H1 (cell line): ENCODE measurements around the gene PTER. TPM values are rescaled to one million over a fixed set of nuclear protein-coding genes. Genes with fewer than 3 reads are reported as not detected.

Experiments used
- CTCF ChIA-PET: fragments of 300-600 bp; sonication (Branson Sonifier 250); formaldehyde crosslinking; loops from one replicate; lab custom pipeline; 2021; ENCODE audit not compliant: partially characterized antibody; lab: Charles Lee
- POLR2A ChIA-PET: fragments of 300-600 bp; sonication (Branson Sonifier 250); formaldehyde crosslinking; loops from one replicate; lab custom pipeline; 2021; ENCODE audit warnings: inconsistent platforms; ENCODE audit not compliant: partially characterized antibody; lab: Charles Lee
- DNase-seq, 2 experiments: peaks; one replicate each; pipeline versions ENCODE4 v3.0.0 to v3.0.0-alpha.2; 2010 to 2022; ENCODE audit warnings: low spot score in 2 of 2, low read depth in 1 of 2, mixed read lengths in 1 of 2
- FAIRE-seq: peaks from 2 replicates; lab custom pipeline; 2011; peaks lifted over from hg19 to GRCh38; lab: Jason Lieb, UNC
- H2AFZ ChIP-seq: 2 replicates; pipeline ENCODE4 v1.8.1; 2012; ENCODE audit warnings: low read length, inconsistent platforms
- H2AK5ac ChIP-seq: 2 replicates; pipeline ENCODE4 v1.6.1; 2013; ENCODE audit warnings: low read depth, low read length
- H2BK120ac ChIP-seq: replicated peaks from 2 replicates; pipeline ENCODE3; 2013; ENCODE audit warnings: low read depth, low read length, inconsistent platforms
- H2BK12ac ChIP-seq: 2 replicates; pipeline ENCODE4 v1.6.1; 2013; ENCODE audit warnings: low read depth, low read length
- H2BK15ac ChIP-seq: 2 replicates; pipeline ENCODE4 v1.6.1; 2013; ENCODE audit warnings: low read length
- H2BK20ac ChIP-seq: 2 replicates; pipeline ENCODE4 v1.6.1; 2013; ENCODE audit warnings: low read length
- H2BK5ac ChIP-seq: 2 replicates; pipeline ENCODE4 v1.6.1; 2013; ENCODE audit warnings: low read depth, low read length
- H3K14ac ChIP-seq: 2 replicates; pipeline ENCODE4 v1.6.1; 2013; ENCODE audit warnings: inconsistent platforms; ENCODE audit not compliant: insufficient read length
- H3K18ac ChIP-seq: 2 replicates; pipeline ENCODE4 v1.6.1; 2013; ENCODE audit warnings: low read length; ENCODE audit errors: extremely low read depth
- H3K23ac ChIP-seq: 2 replicates; pipeline ENCODE4 v1.6.1; 2013; ENCODE audit warnings: inconsistent platforms; ENCODE audit not compliant: insufficient read length
- H3K23me2 ChIP-seq: 2 replicates; pipeline ENCODE4 v1.6.1; 2013; ENCODE audit warnings: low read depth, low read length
- H3K27ac ChIP-seq: 2 replicates; pipeline ENCODE4 v1.6.1; 2011; ENCODE audit warnings: low read depth, low read length, inconsistent platforms
- H3K27me3 ChIP-seq, 4 experiments: replicated peaks in 1 of 4; 1 replicate in 1 of 4; 2 replicates in 3 of 4; pipeline versions ENCODE4 v1.6.1 to v1.8.1; 2011 to 2013; ENCODE audit warnings: low read length in 3 of 4, mild to moderate bottlenecking in 3 of 4, inconsistent platforms in 2 of 4, mixed read lengths in 2 of 4, moderate library complexity in 1 of 4; ENCODE audit not compliant: control insufficient read depth in 3 of 4, insufficient read depth in 3 of 4; ENCODE audit errors: extremely low read depth in 1 of 4
- H3K36me3 ChIP-seq, 4 experiments: 2 replicates each; pipeline versions ENCODE4 v1.6.1 to v1.8.1; 2011 to 2013; ENCODE audit warnings: mild to moderate bottlenecking in 4 of 4, low read length in 3 of 4, moderate library complexity in 2 of 4, control low read depth in 1 of 4, inconsistent platforms in 1 of 4; ENCODE audit not compliant: insufficient read depth in 4 of 4, control insufficient read depth in 2 of 4
- H3K4ac ChIP-seq: replicated peaks from 2 replicates; pipeline ENCODE3; 2013; ENCODE audit warnings: low read length, low read depth, mixed read lengths, inconsistent platforms; ENCODE audit not compliant: insufficient read length
- H3K4me1 ChIP-seq, 4 experiments: replicated peaks in 1 of 4; 1 replicate in 1 of 4; 2 replicates in 3 of 4; pipeline versions ENCODE4 v1.6.1 to v1.8.1; 2011 to 2013; ENCODE audit warnings: low read length in 3 of 4, inconsistent platforms in 2 of 4, mixed read lengths in 1 of 4; ENCODE audit not compliant: insufficient read depth in 4 of 4, control insufficient read depth in 3 of 4
- H3K4me2 ChIP-seq, 2 experiments: 2 replicates each; pipeline versions ENCODE4 v1.6.1 to v1.8.1; 2011 to 2013; ENCODE audit warnings: low read depth in 2 of 2, low read length in 2 of 2, control low read depth in 1 of 2, inconsistent platforms in 1 of 2, mild to moderate bottlenecking in 1 of 2; ENCODE audit not compliant: insufficient read depth in 1 of 2
- H3K4me3 ChIP-seq, 4 experiments: fragments of 200-600, 300-600 bp in 1 of 4; sonication (generic), shearing (Covaris generic), sonication (Bioruptor Twin) in 1 of 4; 2 replicates each; pipeline versions ENCODE4 v1.5.1 to v1.8.1; 2011 to 2016; ENCODE audit warnings: low read length in 4 of 4, low read depth in 3 of 4, control low read depth in 2 of 4, inconsistent platforms in 2 of 4, mild to moderate bottlenecking in 2 of 4, mixed read lengths in 1 of 4, moderate library complexity in 1 of 4; ENCODE audit not compliant: insufficient read depth in 2 of 4; ENCODE audit errors: extremely low read depth in 1 of 4
- H3K56ac ChIP-seq: replicated peaks from 2 replicates; pipeline ENCODE3; 2013; ENCODE audit warnings: low read depth, mild to moderate bottlenecking, mixed read lengths, low read length, inconsistent platforms; ENCODE audit not compliant: insufficient read length
- H3K79me1 ChIP-seq: 2 replicates; pipeline ENCODE4 v1.6.1; 2013; ENCODE audit warnings: low read depth, low read length, control low read depth
- H3K79me2 ChIP-seq, 2 experiments: 2 replicates each; pipeline versions ENCODE4 v1.6.1 to v1.8.1; 2012 to 2013; ENCODE audit warnings: low read length in 2 of 2, mild to moderate bottlenecking in 2 of 2, inconsistent platforms in 1 of 2; ENCODE audit not compliant: insufficient read depth in 2 of 2, control insufficient read depth in 1 of 2
- H3K9ac ChIP-seq, 4 experiments: replicated peaks in 1 of 4; 1 replicate in 1 of 4; 2 replicates in 3 of 4; pipeline versions ENCODE4 v1.6.1 to v1.8.1; 2011 to 2013; ENCODE audit warnings: low read depth in 3 of 4, low read length in 3 of 4, control low read depth in 2 of 4, mild to moderate bottlenecking in 2 of 4, moderate library complexity in 2 of 4, inconsistent platforms in 1 of 4; ENCODE audit errors: extremely low read depth in 1 of 4
- H3K9me3 ChIP-seq, 2 experiments: 2 replicates each; pipeline versions ENCODE4 v1.6.1 to v1.8.1; 2012 to 2013; ENCODE audit warnings: mild to moderate bottlenecking in 2 of 2, moderate library complexity in 2 of 2, control low read depth in 1 of 2, inconsistent platforms in 1 of 2, low read depth in 1 of 2, low read length in 1 of 2, mixed read lengths in 1 of 2; ENCODE audit not compliant: insufficient read depth in 2 of 2
- H4K20me1 ChIP-seq, 2 experiments: replicated peaks in 1 of 2; 2 replicates each; pipeline versions ENCODE3 to v1.8.1; 2011 to 2013; ENCODE audit warnings: inconsistent platforms in 2 of 2, low read length in 2 of 2, mild to moderate bottlenecking in 1 of 2; ENCODE audit not compliant: insufficient read depth in 2 of 2, control insufficient read depth in 1 of 2
- H4K5ac ChIP-seq: 2 replicates; pipeline ENCODE4 v1.6.1; 2013; ENCODE audit warnings: low read length, low read depth, mixed read lengths, inconsistent platforms; ENCODE audit not compliant: insufficient read length
- H4K8ac ChIP-seq: 2 replicates; pipeline ENCODE4 v1.8.0; 2013; ENCODE audit warnings: mild to moderate bottlenecking, moderate library complexity, low read length, inconsistent platforms; ENCODE audit not compliant: insufficient read depth; ENCODE audit errors: extremely low read depth
- H4K91ac ChIP-seq: replicated peaks from 2 replicates; pipeline ENCODE3; 2013; ENCODE audit warnings: low read length, mixed read lengths, inconsistent platforms; ENCODE audit not compliant: insufficient read length
- CHD1 ChIP-seq: IDR thresholded peaks from 2 replicates; pipeline ENCODE4 v1.6.1; 2012; ENCODE audit warnings: low read depth, low read length, improper control_type of control experiment
- MAFK ChIP-seq: IDR thresholded peaks from 2 replicates; pipeline ENCODE4 v1.6.1; 2012; ENCODE audit warnings: low read depth, mild to moderate bottlenecking, improper control_type of control experiment, low read length
- RXRA ChIP-seq: IDR thresholded peaks from 2 replicates; pipeline ENCODE4 v1.6.1; 2011; ENCODE audit warnings: low read depth, mild to moderate bottlenecking, low read length, moderate library complexity; ENCODE audit not compliant: insufficient read depth
- SIRT6 ChIP-seq: IDR thresholded peaks from one replicate; pipeline ENCODE4 v1.7.1; 2012; ENCODE audit warnings: low read length, inconsistent platforms
- TAF7 ChIP-seq: optimal IDR thresholded peaks from 2 replicates; pipeline ENCODE3; 2011; ENCODE audit warnings: low read depth, mild to moderate bottlenecking, inconsistent platforms, low read length, moderate library complexity, borderline replicate concordance
- TCF12 ChIP-seq: IDR thresholded peaks from 2 replicates; pipeline ENCODE4 v1.6.1; 2011; ENCODE audit warnings: low read depth, mild to moderate bottlenecking, low read length
- TEAD4 ChIP-seq: IDR thresholded peaks from 2 replicates; pipeline ENCODE4 v1.6.1; 2012; ENCODE audit warnings: low read depth, low read length, inconsistent platforms, mixed read lengths
- ZNF274 ChIP-seq: IDR thresholded peaks from 2 replicates; pipeline ENCODE4 v1.7.0; 2012; ENCODE audit warnings: low read length, borderline replicate concordance; ENCODE audit errors: extremely low read depth
- WGBS, 2 experiments: shearing (Covaris generic) in 1 of 2; methylation state at CpG; one replicate each; pipeline versions ENCODE4 v1.1.6 to v1.1.7; 2013 to 2015; ENCODE audit warnings: low lambda C conversion rate in 2 of 2, mixed read lengths in 2 of 2, inconsistent platforms in 1 of 2, low coverage in 1 of 2, missing lambda C conversion rate in 1 of 2; ENCODE audit not compliant: insufficient replicate concordance in 2 of 2, insufficient coverage in 1 of 2, insufficient read length in 1 of 2; ENCODE audit errors: extremely low coverage in 1 of 2, missing lambda C conversion rate in 1 of 2; 5-methylcytosine and 5-hydroxymethylcytosine counted together
- polyA plus RNA-seq, 7 experiments: library from polyadenylated mRNA; depleted of rRNA in 3 of 7; stranded (reverse) in 5 of 7; unstranded in 2 of 7; fragments of >200 nt in 5 of 7; fragments of 200-250 nt in 2 of 7; gene quantifications; 1 replicate in 5 of 7; 2 replicates in 1 of 7; 4 replicates in 1 of 7; pipeline versions ENCODE4 v1.2.1 to v1.2.3, GENCODE V29; 2011 to 2013; ENCODE audit warnings: missing spikeins in 2 of 7, mixed read lengths in 2 of 7
- total RNA-seq: library from RNA; stranded (reverse); fragmentation: NEBNext Ultra II Directional; extraction: Animal tissue kit (Norgen Biotek cat#: 25700); gene quantifications from 2 replicates; pipeline ENCODE4 v1.2.1, GENCODE V29; 2021
- TF ChIP-seq, protein P1 (sequence below): IDR thresholded peaks from 2 replicates; pipeline ENCODE4 v1.6.1; 2012; ENCODE audit warnings: inconsistent platforms
- TF ChIP-seq, protein P2 (sequence below), 3 experiments: IDR thresholded peaks; 1 replicate in 2 of 3; 2 replicates in 1 of 3; pipeline versions ENCODE4 v1.5.1 to v1.6.1; 2011; ENCODE audit warnings: low read length in 3 of 3, mild to moderate bottlenecking in 3 of 3, inconsistent platforms in 2 of 3, low read depth in 1 of 3, moderate library complexity in 1 of 3; ENCODE audit not compliant: insufficient read depth in 1 of 3; ENCODE audit errors: control extremely low read depth in 1 of 3
- TF ChIP-seq, protein P3 (sequence below): IDR thresholded peaks from 2 replicates; pipeline ENCODE4 v1.6.1; 2011; ENCODE audit warnings: low read depth, mild to moderate bottlenecking, low read length; ENCODE audit not compliant: insufficient read depth

PTER gene
- total and polyA plus RNA-seq, 2 of the 8 experiments (the other 6 are each of a cell fraction or from before 2014, with no cell fraction given), result 4.4 to 7.8 TPM

DNA sequence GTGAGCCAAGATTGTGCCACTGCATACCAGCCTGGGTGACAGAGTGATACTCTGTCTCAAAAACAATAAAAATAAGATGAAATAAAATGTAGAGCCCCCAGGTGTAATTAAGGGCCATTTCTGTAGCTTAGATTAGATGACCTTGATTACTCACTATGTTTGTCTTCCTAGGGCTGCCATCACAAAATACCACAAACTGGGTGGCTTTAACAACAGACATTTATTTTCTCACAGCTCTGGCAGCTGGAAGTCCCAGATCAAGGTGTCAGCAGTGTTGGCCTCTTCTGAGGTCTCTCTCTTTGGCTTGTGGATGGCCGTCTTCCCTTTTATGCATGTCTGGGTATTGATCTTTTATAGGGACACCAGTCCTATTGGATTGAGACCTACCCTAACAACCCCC lies 6.1 kb downstream of the PTER start:
- Histone ChIP-seq H3K14ac (no peak overlapping the region), H2BK20ac (no peak overlapping the region), H4K8ac (no peak overlapping the region), H3K79me2 (no peaks in the 10 kb centered on the region; a peak in 1 of 4 replicates), H2AFZ (no peak overlapping the region), H2BK12ac (no peak overlapping the region), H3K9me3 (no peaks in the 10 kb centered on the region), H3K9ac (no peak overlapping the region), H3K4ac (no peak overlapping the region), H3K27ac (no peak overlapping the region), H2BK5ac (no peak overlapping the region), H3K56ac (no peak overlapping the region), H4K20me1 (no peaks in the 10 kb centered on the region), H4K91ac (no peak overlapping the region), H4K5ac (no peak overlapping the region), H3K4me3 (no peak overlapping the region), H3K79me1 (no peaks in the 10 kb centered on the region), H3K36me3 (no peaks in the 10 kb centered on the region), H3K23ac (no peak overlapping the region), H3K4me2 (no peak overlapping the region), H2BK120ac (no peak overlapping the region), H3K4me1 (peaks cover 0 to 5% (median 0%) of the 10 kb centered on the region in 4 experiments; a peak in 4 of 7 replicates), H2AK5ac (no peak overlapping the region), H2BK15ac (no peak overlapping the region), H3K23me2 (no peaks in the 10 kb centered on the region), H3K18ac (no peak overlapping the region), H3K27me3 (no peaks in the 10 kb centered on the region)
- 88% methylated on average over 1 of the region's 1 CpG; no CpG with 5 or more reads in 1 of the 2 experiments for WGBS, 2 experiments
- no peak for FAIRE-seq
- no peak for DNase-seq
- ChIA-PET CTCF (interaction anchor here (0.7 kb wide), 1 partner anchor 286 kb away, joined by 3 read pairs; no protein-coding TSS in a partner anchor), POLR2A (no interaction called here)
- no peak for TF ChIP-seq TCF12
- TF ChIP-seq CHD1, result no peak
- TF ChIP-seq, protein P1, sequence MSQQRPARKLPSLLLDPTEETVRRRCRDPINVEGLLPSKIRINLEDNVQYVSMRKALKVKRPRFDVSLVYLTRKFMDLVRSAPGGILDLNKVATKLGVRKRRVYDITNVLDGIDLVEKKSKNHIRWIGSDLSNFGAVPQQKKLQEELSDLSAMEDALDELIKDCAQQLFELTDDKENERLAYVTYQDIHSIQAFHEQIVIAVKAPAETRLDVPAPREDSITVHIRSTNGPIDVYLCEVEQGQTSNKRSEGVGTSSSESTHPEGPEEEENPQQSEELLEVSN, result no peak
- TF ChIP-seq, protein P2, sequence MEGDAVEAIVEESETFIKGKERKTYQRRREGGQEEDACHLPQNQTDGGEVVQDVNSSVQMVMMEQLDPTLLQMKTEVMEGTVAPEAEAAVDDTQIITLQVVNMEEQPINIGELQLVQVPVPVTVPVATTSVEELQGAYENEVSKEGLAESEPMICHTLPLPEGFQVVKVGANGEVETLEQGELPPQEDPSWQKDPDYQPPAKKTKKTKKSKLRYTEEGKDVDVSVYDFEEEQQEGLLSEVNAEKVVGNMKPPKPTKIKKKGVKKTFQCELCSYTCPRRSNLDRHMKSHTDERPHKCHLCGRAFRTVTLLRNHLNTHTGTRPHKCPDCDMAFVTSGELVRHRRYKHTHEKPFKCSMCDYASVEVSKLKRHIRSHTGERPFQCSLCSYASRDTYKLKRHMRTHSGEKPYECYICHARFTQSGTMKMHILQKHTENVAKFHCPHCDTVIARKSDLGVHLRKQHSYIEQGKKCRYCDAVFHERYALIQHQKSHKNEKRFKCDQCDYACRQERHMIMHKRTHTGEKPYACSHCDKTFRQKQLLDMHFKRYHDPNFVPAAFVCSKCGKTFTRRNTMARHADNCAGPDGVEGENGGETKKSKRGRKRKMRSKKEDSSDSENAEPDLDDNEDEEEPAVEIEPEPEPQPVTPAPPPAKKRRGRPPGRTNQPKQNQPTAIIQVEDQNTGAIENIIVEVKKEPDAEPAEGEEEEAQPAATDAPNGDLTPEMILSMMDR (IDR thresholded peaks at IDR 0.05; ENCODE audit: control extremely low read depth in 1 of 3, insufficient read depth in 1 of 3, low read depth in 1 of 3, low read length in 3 of 3), result no peak
- TF ChIP-seq, protein P3, sequence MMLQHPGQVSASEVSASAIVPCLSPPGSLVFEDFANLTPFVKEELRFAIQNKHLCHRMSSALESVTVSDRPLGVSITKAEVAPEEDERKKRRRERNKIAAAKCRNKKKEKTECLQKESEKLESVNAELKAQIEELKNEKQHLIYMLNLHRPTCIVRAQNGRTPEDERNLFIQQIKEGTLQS, result no peak
- no peak for TF ChIP-seq ZNF274
- no peak for TF ChIP-seq MAFK
- no peak for TF ChIP-seq TEAD4
- no peak for TF ChIP-seq SIRT6
- no peak for TF ChIP-seq RXRA
- TF ChIP-seq TAF7, result no peak
